Parathyroid adenoma (tissue), 2 donors: ENCODE results near the gene SMARCD2.

ENCODE experiments used
- H2AFZ ChIP-seq: fragments of 300-600 bp; sonication (generic); one replicate; pipeline ENCODE4 v1.7.0; 2017; ENCODE audit warnings: antibody characterized with exemption, mild to moderate bottlenecking
- H3K27ac ChIP-seq: fragments of 300-600 bp; sonication (generic); one replicate; pipeline ENCODE4 v1.7.0; 2017
- H3K27me3 ChIP-seq: fragments of 300-600 bp; sonication (generic); one replicate; pipeline ENCODE4 v1.7.0; 2017; ENCODE audit warnings: low read length; ENCODE audit not compliant: control insufficient read depth, insufficient read depth
- H3K36me3 ChIP-seq: fragments of 300-600 bp; sonication (generic); one replicate; pipeline ENCODE4 v1.7.0; 2017; ENCODE audit warnings: low read length; ENCODE audit not compliant: control insufficient read depth, insufficient read depth
- H3K4me1 ChIP-seq: fragments of 300-600 bp; sonication (generic); one replicate; pipeline ENCODE4 v1.7.0; 2017; ENCODE audit warnings: control low read depth
- H3K4me2 ChIP-seq: fragments of 300-600 bp; sonication (generic); one replicate; pipeline ENCODE4 v1.7.0; 2017; ENCODE audit warnings: low read length
- H3K4me3 ChIP-seq: fragments of 300-600 bp; sonication (generic); one replicate; pipeline ENCODE4 v1.7.0; 2017; ENCODE audit warnings: low read depth, low read length
- H3K79me2 ChIP-seq: fragments of 300-600 bp; sonication (generic); one replicate; pipeline ENCODE4 v1.7.0; 2017; ENCODE audit warnings: control low read depth
- H3K9ac ChIP-seq: fragments of 300-600 bp; sonication (generic); one replicate; pipeline ENCODE4 v1.7.0; 2017; ENCODE audit warnings: mild to moderate bottlenecking
- H3K9me3 ChIP-seq: fragments of 300-600 bp; sonication (generic); one replicate; pipeline ENCODE4 v1.7.0; 2017; ENCODE audit warnings: low read length; ENCODE audit not compliant: control insufficient read depth
- CTCF ChIP-seq: fragments of 300-600 bp; sonication (generic); IDR thresholded peaks from one replicate; pipeline ENCODE4 v1.7.0; 2017; ENCODE audit warnings: antibody characterized with exemption, mild to moderate bottlenecking
- donor health status: primary hyperparathyroidism.

SMARCD2 gene

GRCh38 chr17:63836811-63837210 is 5.7 kb downstream of the SMARCD2 start:
- no peak overlapping the region for H3K4me2 ChIP-seq
- no peak overlapping the region for H3K4me3 ChIP-seq
- H3K9ac ChIP-seq: no peak overlapping the region
- H3K9me3 ChIP-seq: no peaks in the 10 kb centered on the region
- H3K27me3 ChIP-seq: no peaks in the 10 kb centered on the region
- H3K4me1 ChIP-seq: peaks cover 28% of the 10 kb centered on the region
- H3K27ac ChIP-seq: no peak overlapping the region
- no peaks in the 10 kb centered on the region for H3K36me3 ChIP-seq
- no peak for TF ChIP-seq CTCF
- H3K79me2 ChIP-seq: peaks cover 41% of the 10 kb centered on the region
- H2AFZ ChIP-seq: no peak overlapping the region

GRCh38 chr17:63835167-63835720 is 7.2 kb downstream of the SMARCD2 start:
- H3K4me3 ChIP-seq: no peak overlapping the region
- H2AFZ ChIP-seq: no peak overlapping the region
- no peaks in the 10 kb centered on the region for H3K36me3 ChIP-seq
- H3K4me1 ChIP-seq: peaks cover 16% of the 10 kb centered on the region
- TF ChIP-seq CTCF: no peak
- H3K27ac ChIP-seq: no peak overlapping the region
- no peak overlapping the region for H3K4me2 ChIP-seq
- H3K9ac ChIP-seq: no peak overlapping the region
- no peaks in the 10 kb centered on the region for H3K9me3 ChIP-seq
- H3K27me3 ChIP-seq: no peaks in the 10 kb centered on the region
- peaks cover 27% of the 10 kb centered on the region for H3K79me2 ChIP-seq

- H3K9me3 ChIP-seq: no peaks in the 10 kb centered on the region
- H3K4me3 ChIP-seq: no peak overlapping the region
- H2AFZ ChIP-seq: no peak overlapping the region
- peak; percentile 82 for TF ChIP-seq CTCF
- H3K36me3 ChIP-seq: no peaks in the 10 kb centered on the region
- no peak overlapping the region for H3K27ac ChIP-seq
- no peaks in the 10 kb centered on the region for H3K27me3 ChIP-seq
- no peak overlapping the region for H3K4me2 ChIP-seq
- H3K79me2 ChIP-seq: peaks cover 28% of the 10 kb centered on the region
- H3K4me1 ChIP-seq: peaks cover 15% of the 10 kb centered on the region
- H3K9ac ChIP-seq: no peak overlapping the region
Observed at GRCh38 chr17:63834431-63835166, 7.9 kb downstream of the SMARCD2 start.

GRCh38 chr17:63833741-63834373 is 8.6 kb downstream of the SMARCD2 start:
- TF ChIP-seq CTCF: no peak
- Histone ChIP-seq H3K4me3 (no peak overlapping the region), H3K27me3 (no peaks in the 10 kb centered on the region), H3K27ac (no peak overlapping the region), H3K9ac (no peak overlapping the region), H3K79me2 (peaks cover 21% of the 10 kb centered on the region), H3K9me3 (no peaks in the 10 kb centered on the region), H2AFZ (no peak overlapping the region), H3K4me2 (no peak overlapping the region), H3K36me3 (no peaks in the 10 kb centered on the region), H3K4me1 (peaks cover 15% of the 10 kb centered on the region)
